ENCODE data around the gene B3GALT5. TPM values are rescaled to one million over a fixed set of nuclear protein-coding genes. Genes with fewer than 3 reads are reported as not detected.

The B3GALT5 gene
- total and polyA plus RNA-seq, 2 of the 4 experiments (the other 2 are of a cell fraction) = 0.05 to 0.18 TPM

DNA sequence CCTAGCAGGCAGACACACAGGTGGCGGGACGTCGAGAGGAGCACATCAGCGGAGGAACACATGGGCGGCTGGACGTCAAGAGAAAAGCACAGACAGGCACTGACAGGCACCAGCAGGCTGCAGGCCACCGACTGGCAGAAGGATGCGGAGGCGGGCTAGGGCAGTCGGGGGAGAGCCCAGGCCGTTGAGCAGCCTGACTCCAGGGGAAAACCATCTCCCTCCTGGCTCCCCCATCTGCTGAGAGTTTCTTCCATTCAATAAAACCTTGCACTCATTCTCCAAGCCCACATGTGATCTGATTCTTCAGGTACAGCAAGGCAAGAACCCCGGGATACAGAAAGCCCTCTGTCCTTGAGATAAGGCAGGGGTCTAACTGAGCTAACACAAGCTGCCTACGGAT, 25.5 kb downstream of the B3GALT5 start:
- no peak overlapping the region for H3K56ac ChIP-seq (ENCODE audit: extremely low read depth, insufficient read depth, low read length)
- POLR2A ChIA-PET (ENCODE audit: unreplicated experiment) = no interaction called here
- H3K14ac ChIP-seq (replicated peaks; ENCODE audit: low read depth, low read length) = no peak overlapping the region
- no peaks in the 10 kb centered on the region for H3K36me3 ChIP-seq (ENCODE audit: control insufficient read depth, insufficient read depth, low read length)
- no peak for DNase-seq
- no peak overlapping the region for H2AK5ac ChIP-seq (ENCODE audit: low read depth, low read length)
- in situ Hi-C loops (cut with MboI; ENCODE audit: low sequenced_read_pairs) = no loop called here
- dilution Hi-C loops (cut with HindIII; ENCODE audit: low sequenced_read_pairs, unreplicated experiment) = no loop called here
- H3K9me1 ChIP-seq (ENCODE audit: insufficient read depth, low read length) = 0 out of 2 replicates have a peak, but pooled peaks cover 3% of the 10 kb centered on the region
- peaks cover 4% of the 10 kb centered on the region; the same call in 1 of the 2 replicates for H3K4me1 ChIP-seq (ENCODE audit: control insufficient read depth, insufficient read depth, low read length)
- WGBS, 2 experiments (ENCODE audit: extremely low coverage in 2 of 2, insufficient read length in 1 of 2) = 79% methylated on average over 9 of the region's 13 CpGs; no CpG with 5 or more reads in 1 of the 2 experiments
- H3K27ac ChIP-seq (ENCODE audit: insufficient read depth, low read length) = no peak overlapping the region
- H2BK120ac ChIP-seq (ENCODE audit: low read depth, low read length) = no peak overlapping the region
- H2AFZ ChIP-seq (replicated peaks; ENCODE audit: low read length, poor library complexity) = no peak overlapping the region
- H3K23ac ChIP-seq (ENCODE audit: low read depth, low read length) = no peak overlapping the region
- H4K5ac ChIP-seq (ENCODE audit: low read depth, low read length) = no peak overlapping the region
- H4K20me1 ChIP-seq (ENCODE audit: insufficient read depth, low read length) = no peaks in the 10 kb centered on the region
- H4K8ac ChIP-seq (ENCODE audit: low read depth in 2 of 2, low read length in 2 of 2) = no peak overlapping the region
- no peak overlapping the region for H3K4ac ChIP-seq (ENCODE audit: low read depth, low read length)
- no peak for ATAC-seq (ENCODE audit: low read depth)
- H3K18ac ChIP-seq (ENCODE audit: low read depth, low read length) = no peak overlapping the region
- no peak overlapping the region for H2AK9ac ChIP-seq (replicated peaks; ENCODE audit: low read depth, low read length, poor library complexity)
- H3K4me3 ChIP-seq (ENCODE audit: insufficient read depth, low read depth, low read length) = no peak overlapping the region
- H2BK20ac ChIP-seq (ENCODE audit: low read depth, low read length) = no peak overlapping the region
- no peak overlapping the region for H2BK5ac ChIP-seq (ENCODE audit: low read depth, low read length, poor library complexity, severe bottlenecking)
- no peak overlapping the region for H4K91ac ChIP-seq (ENCODE audit: insufficient read depth, low read depth, low read length)
- no peak overlapping the region for H3K4me2 ChIP-seq (ENCODE audit: low read depth, low read length)
- H3K9ac ChIP-seq (ENCODE audit: low read depth, low read length) = no peak overlapping the region
- TF ChIP-seq RCOR1 (IDR thresholded peaks at IDR 0.05; ENCODE audit: insufficient replicate concordance, low read length) (no peak), MAFK (IDR thresholded peaks at IDR 0.05; ENCODE audit: low read depth, low read length) (no peak), MAZ (IDR thresholded peaks at IDR 0.05; ENCODE audit: borderline replicate concordance, low read depth, low read length) (no peak), CHD1 (IDR thresholded peaks at IDR 0.05; ENCODE audit: low read depth, low read length) (no peak), POLR2A (IDR thresholded peaks at IDR 0.05; ENCODE audit: low read depth, low read length) (no peak), FOS (IDR thresholded peaks at IDR 0.05; ENCODE audit: low read depth, low read length) (no peak), CEBPB (IDR thresholded peaks at IDR 0.05; ENCODE audit: low read depth, low read length) (no peak), MXI1 (IDR thresholded peaks at IDR 0.05; ENCODE audit: borderline replicate concordance, low read depth, low read length) (no peak), RFX5 (IDR thresholded peaks at IDR 0.05; ENCODE audit: low read depth, low read length) (no peak), RAD21 (IDR thresholded peaks at IDR 0.05; ENCODE audit: low read length) (no peak), SMC3 (IDR thresholded peaks at IDR 0.05; ENCODE audit: low read depth, low read length) (no peak), BHLHE40 (IDR thresholded peaks at IDR 0.05; ENCODE audit: low read depth, low read length) (no peak), NFE2L2 (IDR thresholded peaks at IDR 0.05; ENCODE audit: low read depth, low read length) (no peak)
- TF ChIP-seq, protein P1, sequence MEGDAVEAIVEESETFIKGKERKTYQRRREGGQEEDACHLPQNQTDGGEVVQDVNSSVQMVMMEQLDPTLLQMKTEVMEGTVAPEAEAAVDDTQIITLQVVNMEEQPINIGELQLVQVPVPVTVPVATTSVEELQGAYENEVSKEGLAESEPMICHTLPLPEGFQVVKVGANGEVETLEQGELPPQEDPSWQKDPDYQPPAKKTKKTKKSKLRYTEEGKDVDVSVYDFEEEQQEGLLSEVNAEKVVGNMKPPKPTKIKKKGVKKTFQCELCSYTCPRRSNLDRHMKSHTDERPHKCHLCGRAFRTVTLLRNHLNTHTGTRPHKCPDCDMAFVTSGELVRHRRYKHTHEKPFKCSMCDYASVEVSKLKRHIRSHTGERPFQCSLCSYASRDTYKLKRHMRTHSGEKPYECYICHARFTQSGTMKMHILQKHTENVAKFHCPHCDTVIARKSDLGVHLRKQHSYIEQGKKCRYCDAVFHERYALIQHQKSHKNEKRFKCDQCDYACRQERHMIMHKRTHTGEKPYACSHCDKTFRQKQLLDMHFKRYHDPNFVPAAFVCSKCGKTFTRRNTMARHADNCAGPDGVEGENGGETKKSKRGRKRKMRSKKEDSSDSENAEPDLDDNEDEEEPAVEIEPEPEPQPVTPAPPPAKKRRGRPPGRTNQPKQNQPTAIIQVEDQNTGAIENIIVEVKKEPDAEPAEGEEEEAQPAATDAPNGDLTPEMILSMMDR (conservative IDR thresholded peaks at IDR 0.05; ENCODE audit: low read depth, low read length) = no peak
- TF ChIP-seq, protein P2, sequence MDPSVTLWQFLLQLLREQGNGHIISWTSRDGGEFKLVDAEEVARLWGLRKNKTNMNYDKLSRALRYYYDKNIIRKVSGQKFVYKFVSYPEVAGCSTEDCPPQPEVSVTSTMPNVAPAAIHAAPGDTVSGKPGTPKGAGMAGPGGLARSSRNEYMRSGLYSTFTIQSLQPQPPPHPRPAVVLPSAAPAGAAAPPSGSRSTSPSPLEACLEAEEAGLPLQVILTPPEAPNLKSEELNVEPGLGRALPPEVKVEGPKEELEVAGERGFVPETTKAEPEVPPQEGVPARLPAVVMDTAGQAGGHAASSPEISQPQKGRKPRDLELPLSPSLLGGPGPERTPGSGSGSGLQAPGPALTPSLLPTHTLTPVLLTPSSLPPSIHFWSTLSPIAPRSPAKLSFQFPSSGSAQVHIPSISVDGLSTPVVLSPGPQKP (IDR thresholded peaks at IDR 0.05; ENCODE audit: borderline replicate concordance, low read depth, low read length) = no peak
- TF ChIP-seq, protein P3, sequence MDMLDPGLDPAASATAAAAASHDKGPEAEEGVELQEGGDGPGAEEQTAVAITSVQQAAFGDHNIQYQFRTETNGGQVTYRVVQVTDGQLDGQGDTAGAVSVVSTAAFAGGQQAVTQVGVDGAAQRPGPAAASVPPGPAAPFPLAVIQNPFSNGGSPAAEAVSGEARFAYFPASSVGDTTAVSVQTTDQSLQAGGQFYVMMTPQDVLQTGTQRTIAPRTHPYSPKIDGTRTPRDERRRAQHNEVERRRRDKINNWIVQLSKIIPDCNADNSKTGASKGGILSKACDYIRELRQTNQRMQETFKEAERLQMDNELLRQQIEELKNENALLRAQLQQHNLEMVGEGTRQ (IDR thresholded peaks at IDR 0.05; ENCODE audit: low read depth, low read length) = no peak
- peaks cover 5% of the 10 kb centered on the region; the same call in 1 of the 2 replicates for H3K9me3 ChIP-seq (ENCODE audit: control insufficient read depth, insufficient read depth, low read length)
- H2BK15ac ChIP-seq (ENCODE audit: low read depth, low read length) = no peak overlapping the region
- intact Hi-C loops (cut with micrococcal nuclease) = no loop called here
- H3K27me3 ChIP-seq (ENCODE audit: control insufficient read depth, insufficient read depth, low read length) = peaks cover 3% of the 10 kb centered on the region
- no peaks in the 10 kb centered on the region for H3K79me1 ChIP-seq (ENCODE audit: low read depth in 1 of 2, low read length in 2 of 2)
- CTCF ChIA-PET = no interaction called here
- BruUV-seq (replicated peaks) = no TSS peak
